Peyer's patch (tissue), 4 donors: ENCODE data around the gene VWA5B1. TPM values are rescaled to one million over a fixed set of nuclear protein-coding genes. Genes with fewer than 3 reads are reported as not detected.

Experiments used
- DNase-seq, 3 donors: peaks; one replicate each; pipeline ENCODE4 v3.0.0-alpha.2; 2017 to 2019
- H3K27ac ChIP-seq, 4 donors: fragments of 200-600 bp; sonication (generic); one replicate each; pipeline ENCODE4 v1.5.1; 2016 to 2019
- H3K27me3 ChIP-seq, 2 donors: fragments of 200-600 bp; sonication (generic); one replicate each; pipeline ENCODE4 v1.5.1; 2019
- H3K36me3 ChIP-seq, 3 donors: fragments of 200-600 bp; sonication (generic); one replicate each; pipeline ENCODE4 v1.5.1; 2016 to 2019
- H3K4me1 ChIP-seq, 4 donors: fragments of 200-600 bp; sonication (generic); one replicate each; pipeline ENCODE4 v1.5.1; 2016 to 2019
- H3K4me3 ChIP-seq, 4 donors: fragments of 200-600 bp; sonication (generic); 1 replicate in 3 of 4; 2 replicates in 1 of 4; pipeline ENCODE4 v1.5.1; 2016 to 2019; ENCODE audit warnings: mild to moderate bottlenecking in 1 of 4
- H3K9me3 ChIP-seq, 4 donors: fragments of 200-600 bp; sonication (generic); one replicate each; pipeline ENCODE4 v1.5.1; 2016 to 2019; ENCODE audit warnings: mild to moderate bottlenecking in 1 of 4
- CTCF ChIP-seq, 6 experiments: fragments of 450-650 bp in 4 of 6; fragments of 200-600 bp in 2 of 6; sonication (generic) in 1 of 6; IDR thresholded peaks; one replicate each; pipeline ENCODE4 v1.5.1; 2017 to 2019; ENCODE audit warnings: antibody characterized with exemption in 6 of 6, mild to moderate bottlenecking in 3 of 6, moderate library complexity in 1 of 6
- POLR2A ChIP-seq, 2 donors: fragments of 450-650 bp; IDR thresholded peaks; one replicate each; pipeline ENCODE4 v1.5.1; 2017; ENCODE audit warnings: antibody characterized with exemption in 2 of 2, mild to moderate bottlenecking in 2 of 2, moderate library complexity in 2 of 2
- total RNA-seq, 4 donors: library from RNA; depleted of rRNA; stranded (reverse); fragments of >200 nt; gene quantifications; one replicate each; pipeline ENCODE4 v1.1.0, GENCODE V29; 2016

VWA5B1 gene
- total RNA-seq, 4 donors from 2014 or later = not detected

GRCh38 chr1:20402585-20403422, 112.1 kb downstream of the VWA5B1 start:
- Histone ChIP-seq H3K27me3 (no peaks in the 10 kb centered on the region), H3K36me3 (no peaks in the 10 kb centered on the region), H3K27ac (no peak overlapping the region), H3K9me3 (no peaks in the 10 kb centered on the region), H3K4me3 (no peak overlapping the region), H3K4me1 (no peaks in the 10 kb centered on the region)
- peak in 1 of 3 donors; percentile 25 for DNase-seq
- TF ChIP-seq POLR2A (IDR thresholded peaks at IDR 0.05) (no peak), CTCF (IDR thresholded peaks at IDR 0.05) (no peak)

GRCh38 chr1:20403423-20404145, 112.9 kb downstream of the VWA5B1 start:
- H3K36me3 ChIP-seq = no peaks in the 10 kb centered on the region
- TF ChIP-seq CTCF (IDR thresholded peaks at IDR 0.05) (no peak), POLR2A (IDR thresholded peaks at IDR 0.05) (no peak)
- H3K9me3 ChIP-seq = no peaks in the 10 kb centered on the region
- no peak for DNase-seq
- H3K27me3 ChIP-seq = no peaks in the 10 kb centered on the region
- H3K4me3 ChIP-seq = no peak overlapping the region
- H3K27ac ChIP-seq = no peak overlapping the region
- H3K4me1 ChIP-seq = no peaks in the 10 kb centered on the region

- no peak overlapping the region for H3K27ac ChIP-seq
- no peaks in the 10 kb centered on the region for H3K9me3 ChIP-seq
- H3K27me3 ChIP-seq = no peaks in the 10 kb centered on the region
- H3K4me3 ChIP-seq = no peak overlapping the region
- H3K4me1 ChIP-seq = no peaks in the 10 kb centered on the region
- TF ChIP-seq POLR2A (IDR thresholded peaks at IDR 0.05) (no peak), CTCF (IDR thresholded peaks at IDR 0.05) (no peak)
- H3K36me3 ChIP-seq = no peaks in the 10 kb centered on the region
- DNase-seq = peak in 2 of 3 donors; percentile 21 to 51
Observed at GRCh38 chr1:20404466-20404865, 113.8 kb downstream of the VWA5B1 start.

Other genes starting within 250 kb of the VWA5B1 start
- 1 to 10 TPM in 3 of 4 donors, not detected in 1; 1.5 to 5.0 (median 1.9) TPM for gene PLA2G5, start 220.7 kb upstream of the VWA5B1 start, total RNA-seq
- under 1 TPM in 1 of 4 donors, not detected in 3; 0.40 TPM for gene PLA2G2D, start 171.3 kb upstream of the VWA5B1 start, total RNA-seq
- gene PLA2G2F, start 151.6 kb upstream of the VWA5B1 start, total RNA-seq = under 1 TPM in 2 of 4 donors, not detected in 2; 0.27 to 0.35 TPM
- 1 to 10 TPM in 3 of 4 donors, under 1 TPM in 1; 0.94 to 5.7 (median 2.2) TPM for gene UBXN10, start 104.8 kb upstream of the VWA5B1 start, total RNA-seq
- gene PLA2G2C, start 104.4 kb upstream of the VWA5B1 start, total RNA-seq = 1 to 10 TPM in 1 of 4 donors, not detected in 3; 1.0 TPM
- 10 to 100 TPM; 18.2 to 89.7 (median 75.1) TPM for gene CAMK2N1, start 195.3 kb downstream of the VWA5B1 start, total RNA-seq
- gene MUL1, start 217.3 kb downstream of the VWA5B1 start, total RNA-seq = 10 to 100 TPM in 3 of 4 donors, 1 to 10 TPM in 1; 5.8 to 42.9 (median 28.7) TPM